ENCODE measurements around the gene HACD2. TPM values are rescaled to one million over a fixed set of nuclear protein-coding genes. Genes with fewer than 3 reads are reported as not detected.

Gene HACD2
- total RNA-seq, 2 donors from 2014 or later = 18.8 to 22.6 TPM

DNA sequence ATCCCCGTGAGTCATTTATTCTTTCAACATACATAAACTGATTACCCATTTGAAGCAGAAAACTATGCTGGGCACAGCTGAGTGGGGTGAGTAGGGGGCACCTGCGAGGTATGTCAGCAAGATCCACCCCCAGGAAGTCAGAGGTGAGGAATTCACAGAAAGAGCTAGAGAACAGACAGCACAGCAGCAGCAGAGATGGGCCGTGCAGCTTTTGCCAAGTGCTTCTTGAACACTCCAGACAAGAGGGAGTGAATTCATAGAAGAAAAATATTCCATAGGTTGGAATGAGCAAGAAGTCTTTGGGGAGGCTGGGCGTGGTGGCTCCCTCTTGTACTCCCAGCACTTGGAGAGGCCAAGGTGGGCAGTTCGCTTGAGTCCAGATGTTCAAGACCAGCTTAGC lies 126.6 kb downstream of the HACD2 start:
- DNase-seq (ENCODE audit: low spot score) (no peak), ATAC-seq (ENCODE audit: insufficient number of reproducible peaks, low FRiP score, low read depth) (no peak)
- Histone ChIP-seq H3K4me1 (ENCODE audit: control insufficient read depth in 1 of 2, low read depth in 2 of 2) (no peaks in the 10 kb centered on the region), H3K27ac (no peak overlapping the region), H3K36me3 (no peaks in the 10 kb centered on the region), H3K27me3 (replicated peaks; ENCODE audit: insufficient read depth) (no peaks in the 10 kb centered on the region), H3K4me3 (no peak overlapping the region), H3K9me3 (no peaks in the 10 kb centered on the region)
- TF ChIP-seq, protein P1, sequence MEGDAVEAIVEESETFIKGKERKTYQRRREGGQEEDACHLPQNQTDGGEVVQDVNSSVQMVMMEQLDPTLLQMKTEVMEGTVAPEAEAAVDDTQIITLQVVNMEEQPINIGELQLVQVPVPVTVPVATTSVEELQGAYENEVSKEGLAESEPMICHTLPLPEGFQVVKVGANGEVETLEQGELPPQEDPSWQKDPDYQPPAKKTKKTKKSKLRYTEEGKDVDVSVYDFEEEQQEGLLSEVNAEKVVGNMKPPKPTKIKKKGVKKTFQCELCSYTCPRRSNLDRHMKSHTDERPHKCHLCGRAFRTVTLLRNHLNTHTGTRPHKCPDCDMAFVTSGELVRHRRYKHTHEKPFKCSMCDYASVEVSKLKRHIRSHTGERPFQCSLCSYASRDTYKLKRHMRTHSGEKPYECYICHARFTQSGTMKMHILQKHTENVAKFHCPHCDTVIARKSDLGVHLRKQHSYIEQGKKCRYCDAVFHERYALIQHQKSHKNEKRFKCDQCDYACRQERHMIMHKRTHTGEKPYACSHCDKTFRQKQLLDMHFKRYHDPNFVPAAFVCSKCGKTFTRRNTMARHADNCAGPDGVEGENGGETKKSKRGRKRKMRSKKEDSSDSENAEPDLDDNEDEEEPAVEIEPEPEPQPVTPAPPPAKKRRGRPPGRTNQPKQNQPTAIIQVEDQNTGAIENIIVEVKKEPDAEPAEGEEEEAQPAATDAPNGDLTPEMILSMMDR (IDR thresholded peaks at IDR 0.05) = no peak

DNA sequence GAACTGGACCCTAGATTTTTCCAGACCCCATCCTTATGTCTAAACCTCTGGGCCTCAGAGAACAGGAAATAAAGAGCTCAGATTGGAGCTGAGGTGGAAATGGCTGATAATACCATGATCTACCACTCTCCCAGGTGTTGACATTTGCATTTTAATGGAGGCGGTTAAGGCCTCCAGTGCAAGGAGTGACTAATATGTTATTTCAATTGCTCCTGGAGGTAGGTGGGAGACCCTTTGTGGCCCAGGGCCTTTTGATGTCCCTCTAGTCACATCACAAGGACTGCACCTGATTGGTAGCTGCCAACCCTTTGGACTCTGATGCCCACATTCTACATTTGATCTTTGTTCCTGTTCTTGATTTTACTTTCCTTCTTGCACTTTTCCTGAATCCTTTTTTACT lies 127.0 kb downstream of the HACD2 start:
- Histone ChIP-seq H3K27ac (no peak overlapping the region), H3K36me3 (no peaks in the 10 kb centered on the region), H3K4me1 (ENCODE audit: control insufficient read depth in 1 of 2, low read depth in 2 of 2) (no peaks in the 10 kb centered on the region), H3K27me3 (replicated peaks; ENCODE audit: insufficient read depth) (no peaks in the 10 kb centered on the region), H3K4me3 (no peak overlapping the region), H3K9me3 (no peaks in the 10 kb centered on the region)
- no peak for ATAC-seq (ENCODE audit: insufficient number of reproducible peaks, low FRiP score, low read depth)
- TF ChIP-seq, protein P1 (IDR thresholded peaks at IDR 0.05) = no peak
- no peak for DNase-seq (ENCODE audit: low spot score)

DNA sequence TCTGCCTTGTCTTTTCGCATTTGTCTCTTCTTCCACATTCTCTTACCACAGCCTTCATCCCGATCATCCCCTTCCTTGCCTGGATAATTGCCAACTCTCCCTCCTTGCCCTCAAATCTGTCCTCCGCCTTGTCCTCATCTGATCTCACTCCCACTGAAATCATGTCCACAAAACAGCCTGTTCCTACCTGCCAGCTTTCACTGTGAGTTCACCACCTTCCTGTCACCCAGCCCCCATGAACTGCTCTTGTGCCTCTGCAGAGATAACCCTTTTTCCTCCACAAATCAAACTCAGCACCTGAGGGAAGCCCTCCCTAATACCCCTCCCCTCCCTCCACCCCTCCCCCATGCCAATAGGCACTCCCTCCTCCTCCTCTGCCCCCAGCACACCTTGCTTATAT lies 131.2 kb downstream of the HACD2 start:
- ATAC-seq (ENCODE audit: insufficient number of reproducible peaks, low FRiP score, low read depth) (no peak), DNase-seq (ENCODE audit: low spot score) (no peak)
- Histone ChIP-seq H3K27ac (no peak overlapping the region), H3K36me3 (no peaks in the 10 kb centered on the region), H3K27me3 (replicated peaks; ENCODE audit: insufficient read depth) (no peaks in the 10 kb centered on the region), H3K9me3 (no peaks in the 10 kb centered on the region), H3K4me3 (no peak overlapping the region), H3K4me1 (ENCODE audit: control insufficient read depth in 1 of 2, low read depth in 2 of 2) (peaks cover 3 to 7% of the 10 kb centered on the region in 2 donors)
- TF ChIP-seq, protein P1 (IDR thresholded peaks at IDR 0.05) = no peak

DNA sequence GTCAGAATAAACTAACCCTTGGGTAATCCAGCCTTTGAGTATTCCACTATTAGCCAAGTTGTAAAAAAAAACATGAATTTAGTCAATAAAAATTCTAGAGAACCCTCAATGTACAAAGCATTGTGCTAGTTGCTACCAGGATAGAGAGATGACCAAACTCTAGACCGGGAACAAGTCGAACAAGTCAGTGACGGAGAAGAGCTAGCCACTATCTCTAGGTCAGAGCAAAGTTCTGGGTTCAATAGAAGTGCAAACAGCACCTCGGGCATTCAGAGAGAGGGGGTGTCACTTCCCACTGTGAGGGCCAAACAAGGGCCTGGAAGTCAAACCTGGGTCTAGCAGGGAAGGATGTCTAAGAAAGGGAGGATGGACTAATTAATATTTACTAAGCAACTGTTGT lies 133.7 kb downstream of the HACD2 start:
- Histone ChIP-seq H3K9me3 (no peaks in the 10 kb centered on the region), H3K4me3 (no peak overlapping the region), H3K27me3 (replicated peaks; ENCODE audit: insufficient read depth) (no peaks in the 10 kb centered on the region), H3K27ac (no peak overlapping the region), H3K36me3 (no peaks in the 10 kb centered on the region), H3K4me1 (ENCODE audit: control insufficient read depth in 1 of 2, low read depth in 2 of 2) (peaks cover 3 to 7% of the 10 kb centered on the region in 2 donors)
- ATAC-seq (ENCODE audit: insufficient number of reproducible peaks, low FRiP score, low read depth) (no peak), DNase-seq (ENCODE audit: low spot score) (no peak)
- TF ChIP-seq, protein P1 (IDR thresholded peaks at IDR 0.05) = no peak

DNA sequence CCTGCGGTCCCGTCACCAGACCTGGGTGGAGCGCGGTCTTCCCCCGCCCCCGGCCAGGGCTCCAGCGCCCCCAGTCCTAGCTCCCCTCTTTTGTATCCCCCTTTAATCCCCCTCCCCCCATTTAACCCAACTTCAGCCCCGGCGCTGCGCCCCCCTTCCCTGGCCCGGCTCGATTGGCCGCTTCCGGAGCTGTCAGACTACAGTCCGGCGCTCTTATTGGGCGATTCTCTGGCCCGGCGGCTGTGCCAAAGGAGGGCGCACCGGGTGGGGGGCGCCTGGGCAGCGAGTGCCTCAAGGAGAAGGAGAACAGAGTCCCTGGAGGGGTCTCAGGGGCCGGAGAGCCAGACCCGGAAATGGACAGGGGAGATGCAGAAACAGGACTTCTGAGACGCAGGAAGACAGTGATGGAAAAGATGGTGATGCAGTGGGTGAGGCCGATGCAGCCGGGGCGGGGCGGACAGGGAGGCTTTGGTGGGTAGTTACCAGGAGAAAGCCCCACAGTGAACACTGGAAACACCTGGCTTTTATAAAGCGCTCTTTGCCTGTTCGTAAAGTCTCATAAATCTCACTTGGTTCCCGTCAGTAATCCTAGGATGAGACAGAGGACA lies 134.8 kb downstream of the HACD2 start:
- Histone ChIP-seq H3K4me1 (ENCODE audit: control insufficient read depth in 1 of 2, low read depth in 2 of 2) (peaks cover 3 to 12% of the 10 kb centered on the region in 2 donors), H3K36me3 (no peaks in the 10 kb centered on the region), H3K9me3 (no peaks in the 10 kb centered on the region), H3K4me3 (peak overlapping the region; percentile 89), H3K27me3 (replicated peaks; ENCODE audit: insufficient read depth) (no peaks in the 10 kb centered on the region), H3K27ac (peak overlapping the region; percentile 59 to 93)
- DNase-seq (ENCODE audit: low spot score) = no peak
- TF ChIP-seq, protein P1 (IDR thresholded peaks at IDR 0.05) = peak; percentile 10
- ATAC-seq (ENCODE audit: insufficient number of reproducible peaks, low FRiP score, low read depth) = no peak

Data from thoracic aorta (tissue), 2 donors.